Muscle layer of colon (tissue), 2 donors: ENCODE results near the gene HIPK4.
"Not testable (repeated sequence)": the region's sequence is repeated elsewhere in the genome, so short reads cannot be mapped to it uniquely, and the experiment has no call there.

Source experiments
- H3K27ac ChIP-seq: one replicate; pipeline ENCODE4 v1.7.0; 2013; ENCODE audit warnings: low read depth, mild to moderate bottlenecking, low read length, moderate library complexity
- H3K27me3 ChIP-seq, 2 donors: one replicate each; pipeline ENCODE4 v1.7.0; 2013; ENCODE audit warnings: low read length in 2 of 2, mild to moderate bottlenecking in 2 of 2; ENCODE audit not compliant: insufficient read depth in 2 of 2, control insufficient read depth in 1 of 2
- H3K36me3 ChIP-seq: one replicate; pipeline ENCODE4 v1.7.0; 2013; ENCODE audit warnings: mild to moderate bottlenecking, low read length; ENCODE audit not compliant: insufficient read depth
- H3K4me1 ChIP-seq: one replicate; pipeline ENCODE4 v1.7.0; 2013; ENCODE audit warnings: mild to moderate bottlenecking, low read length; ENCODE audit not compliant: insufficient read depth
- H3K4me3 ChIP-seq, 2 donors: one replicate each; pipeline ENCODE4 v1.7.0; 2013; ENCODE audit warnings: low read length in 2 of 2, low read depth in 1 of 2, mild to moderate bottlenecking in 1 of 2, moderate library complexity in 1 of 2
- H3K9ac ChIP-seq: one replicate; pipeline ENCODE4 v1.7.0; 2013; ENCODE audit warnings: low read length
- H3K9me3 ChIP-seq: one replicate; pipeline ENCODE4 v1.7.0; 2013; ENCODE audit warnings: mild to moderate bottlenecking, low read length
- donor health status: abdominal sarcoma.
- donor health status: Adenocarcinoma of cecum.

Gene HIPK4

GRCh38 chr19:40414542-40415535 is 24.9 kb upstream of the HIPK4 start:
- H3K27ac ChIP-seq: no peak overlapping the region
- H3K9me3 ChIP-seq: no peaks in the 10 kb centered on the region
- H3K9ac ChIP-seq: no peak overlapping the region
- H3K4me3 ChIP-seq: no peak overlapping the region
- no peaks in the 10 kb centered on the region for H3K27me3 ChIP-seq
- peaks cover 15% of the 10 kb centered on the region for H3K4me1 ChIP-seq
- no peaks in the 10 kb centered on the region for H3K36me3 ChIP-seq

DNA sequence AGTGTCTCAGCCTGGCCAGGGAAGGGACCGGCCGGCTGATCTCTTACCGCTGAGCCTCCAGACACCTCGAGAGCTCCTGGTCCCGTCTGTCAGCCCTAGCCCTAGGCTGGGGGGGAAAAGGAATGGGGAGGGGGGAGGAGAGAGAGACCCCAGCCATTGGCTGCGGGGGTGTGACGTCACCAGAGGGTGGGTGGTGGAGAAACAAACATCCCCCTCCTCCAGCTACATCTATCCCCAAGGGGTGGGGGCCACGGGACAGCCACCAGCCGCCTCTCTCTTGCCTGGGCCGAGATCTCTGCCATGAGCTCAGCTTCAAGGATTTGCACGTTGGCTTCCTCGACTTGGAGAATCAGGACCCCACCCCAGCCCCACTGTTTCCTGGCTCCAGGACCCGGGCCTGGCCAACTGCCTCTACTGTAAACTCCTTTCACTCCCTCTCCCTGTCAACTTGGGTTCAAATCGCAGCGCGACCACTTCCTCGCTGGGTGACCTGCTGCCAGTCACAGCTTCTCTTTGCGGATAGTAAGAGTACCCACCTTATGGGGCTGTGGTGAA is 23.4 kb upstream of the HIPK4 start, which contains the start of gene PRX:
PRX (minus strand) TSS at position 88 of the 555 bp plus-strand sequence. CDS start 5,446 bp downstream, outside the sequence.
- no peak within 1 kb of the TSS for H3K9ac ChIP-seq
- peaks cover 15% of the 10 kb centered on the region for H3K4me1 ChIP-seq
- H3K9me3 ChIP-seq: no peaks in the 10 kb centered on the region
- no peak within 1 kb of the TSS for H3K4me3 ChIP-seq
- no peak within 1 kb of the TSS for H3K27ac ChIP-seq
- H3K27me3 ChIP-seq: no peaks in the 10 kb centered on the region
- H3K36me3 ChIP-seq: no peaks in the 10 kb centered on the region

- Histone ChIP-seq H3K9me3 (no peaks in the 10 kb centered on the region), H3K27ac (no peak overlapping the region), H3K36me3 (no peaks in the 10 kb centered on the region), H3K27me3 (no peaks in the 10 kb centered on the region), H3K4me3 (no peak overlapping the region), H3K9ac (no peak overlapping the region), H3K4me1 (peaks cover 15% of the 10 kb centered on the region)
These were observed 22.9 kb upstream of the HIPK4 start for GRCh38 chr19:40412866-40413265.

DNA sequence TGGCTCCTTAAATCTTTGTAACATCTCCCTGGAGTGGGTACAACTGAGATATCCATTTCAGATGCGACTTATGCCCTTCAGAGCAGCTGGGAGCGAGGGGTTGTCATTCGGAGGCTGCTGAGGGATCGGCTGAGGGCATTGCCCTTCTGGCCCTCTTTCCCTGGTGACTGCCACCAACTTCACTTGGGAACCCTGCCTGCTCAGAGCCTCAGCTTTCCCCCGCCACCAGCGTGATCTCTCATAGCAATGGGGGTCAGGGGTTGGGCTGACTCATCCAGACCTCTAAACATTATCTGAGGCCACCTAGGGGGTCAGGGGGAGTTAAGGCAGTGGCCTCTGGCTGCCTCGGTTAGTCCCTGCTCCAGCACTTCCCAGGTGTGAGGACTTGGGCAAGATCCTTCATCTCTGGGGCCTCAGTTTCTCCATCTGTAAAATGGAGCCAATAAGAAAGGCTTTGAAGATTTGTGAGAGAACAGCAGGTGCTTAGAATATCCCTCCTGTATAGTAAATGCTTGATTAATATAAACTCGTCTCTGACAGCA is 22.0 kb upstream of the HIPK4 start:
- peaks cover 12% of the 10 kb centered on the region for H3K4me1 ChIP-seq
- H3K36me3 ChIP-seq: no peaks in the 10 kb centered on the region
- H3K9me3 ChIP-seq: no peaks in the 10 kb centered on the region
- no peak overlapping the region for H3K27ac ChIP-seq
- no peak overlapping the region for H3K9ac ChIP-seq
- H3K4me3 ChIP-seq: no peak overlapping the region
- H3K27me3 ChIP-seq: no peaks in the 10 kb centered on the region

GRCh38 chr19:40411125-40411842 is 21.3 kb upstream of the HIPK4 start:
- Histone ChIP-seq H3K36me3 (no peaks in the 10 kb centered on the region), H3K4me3 (no peak overlapping the region), H3K9me3 (no peaks in the 10 kb centered on the region), H3K27me3 (no peaks in the 10 kb centered on the region), H3K4me1 (peaks cover 12% of the 10 kb centered on the region), H3K9ac (no peak overlapping the region), H3K27ac (no peak overlapping the region)

- Histone ChIP-seq H3K9ac (no peak overlapping the region), H3K4me1 (peaks cover 11% of the 10 kb centered on the region), H3K27ac (no peak overlapping the region), H3K36me3 (no peaks in the 10 kb centered on the region), H3K4me3 (no peak overlapping the region), H3K9me3 (no peaks in the 10 kb centered on the region), H3K27me3 (no peaks in the 10 kb centered on the region)
These were observed 20.0 kb upstream of the HIPK4 start for GRCh38 chr19:40410030-40410389.

DNA sequence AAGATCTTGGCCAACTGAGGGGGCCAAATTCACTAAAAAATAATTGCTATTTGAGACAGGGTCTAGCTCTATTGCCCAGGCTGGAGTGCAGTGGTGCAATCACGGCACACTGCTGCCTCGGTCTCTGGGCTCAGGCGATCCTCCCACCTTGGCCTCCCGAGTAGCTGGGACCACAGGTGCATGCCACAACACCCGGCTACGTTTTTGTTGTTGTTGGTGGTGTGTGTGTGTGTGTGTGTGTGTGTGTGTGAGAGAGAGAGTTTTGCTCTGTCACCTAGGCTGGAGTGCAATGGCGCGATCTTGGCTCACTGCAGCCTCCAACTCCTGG is 18.6 kb upstream of the HIPK4 start:
- H3K9me3 ChIP-seq, H3K9ac ChIP-seq, H3K27me3 ChIP-seq, H3K27ac ChIP-seq, H3K4me3 ChIP-seq, H3K4me1 ChIP-seq, H3K36me3 ChIP-seq: not testable (repeated sequence)

- H3K4me1 ChIP-seq: peaks cover 9% of the 10 kb centered on the region
- H3K9me3 ChIP-seq: no peaks in the 10 kb centered on the region
- no peak overlapping the region for H3K27ac ChIP-seq
- H3K4me3 ChIP-seq: no peak overlapping the region
- no peaks in the 10 kb centered on the region for H3K27me3 ChIP-seq
- no peak overlapping the region for H3K9ac ChIP-seq
- no peaks in the 10 kb centered on the region for H3K36me3 ChIP-seq
These were observed 18.0 kb upstream of the HIPK4 start for GRCh38 chr19:40407714-40408597.

DNA sequence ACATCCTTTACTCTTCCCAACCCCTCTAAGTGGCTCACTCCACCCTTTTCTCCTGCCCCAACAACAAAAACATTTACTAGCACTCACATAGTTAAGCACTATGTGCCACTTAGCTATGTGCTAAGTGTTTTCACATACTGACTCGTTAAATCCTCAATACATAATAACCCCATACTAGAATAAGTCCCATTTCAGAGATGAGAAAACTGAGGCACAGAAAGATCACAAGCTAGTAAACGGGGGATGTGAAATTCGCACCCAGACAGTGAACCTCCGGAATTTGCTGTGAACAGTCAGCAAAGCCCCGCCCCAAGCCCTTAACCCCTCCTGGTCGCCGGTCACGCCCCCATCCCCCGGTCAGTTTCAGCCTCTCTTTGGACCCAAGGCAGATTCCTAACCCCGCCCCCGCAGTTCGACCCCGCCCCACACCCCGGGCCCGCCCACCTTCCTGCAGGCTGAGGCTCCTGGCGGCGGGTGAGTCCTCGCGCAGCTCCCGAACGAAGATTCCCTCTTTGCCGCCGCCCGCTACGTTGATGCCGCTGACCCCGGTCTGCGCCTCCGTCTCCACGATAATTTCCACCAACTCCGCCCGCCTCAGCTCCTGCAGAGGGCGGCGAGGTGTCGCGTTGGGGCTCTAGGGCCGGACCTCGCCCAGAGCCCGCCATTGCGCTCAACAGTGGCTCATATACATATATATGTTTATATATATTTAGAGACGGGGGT is 13.4 kb upstream of the HIPK4 start:
- H3K9ac ChIP-seq: no peak overlapping the region
- H3K4me3 ChIP-seq: peak overlapping the region; percentile 41 to 68
- no peaks in the 10 kb centered on the region for H3K27me3 ChIP-seq
- no peaks in the 10 kb centered on the region for H3K36me3 ChIP-seq
- H3K27ac ChIP-seq: peak overlapping the region; percentile 78
- H3K4me1 ChIP-seq: no peaks in the 10 kb centered on the region
- no peaks in the 10 kb centered on the region for H3K9me3 ChIP-seq

- Histone ChIP-seq H3K9ac (no peak overlapping the region), H3K27me3 (no peaks in the 10 kb centered on the region), H3K9me3 (no peaks in the 10 kb centered on the region), H3K4me3 (no peak overlapping the region), H3K36me3 (no peaks in the 10 kb centered on the region), H3K4me1 (no peaks in the 10 kb centered on the region), H3K27ac (no peak overlapping the region)
These were observed 10.6 kb upstream of the HIPK4 start for GRCh38 chr19:40400559-40400958.
